Prostate gland (tissue), 2 donors: Measurements from ENCODE around the gene BCL7B. TPM values are rescaled to one million over a fixed set of nuclear protein-coding genes. Genes with fewer than 3 reads are reported as not detected.

ENCODE experiments used
- DNase-seq: peaks from one replicate; pipeline ENCODE4 v3.0.0-alpha.2; 2019; ENCODE audit warnings: low spot score
- H3K27ac ChIP-seq, 2 donors: fragments of 200-600 bp; sonication (generic); 2 replicates each; pipeline ENCODE4 v1.5.1; 2017 to 2019
- H3K27me3 ChIP-seq: fragments of 200-600 bp; sonication (generic); replicated peaks from 2 replicates; pipeline ENCODE4 v1.5.1; 2019; ENCODE audit not compliant: insufficient read depth
- H3K36me3 ChIP-seq, 2 donors: fragments of 200-600 bp; sonication (generic); 1 replicate in 1 of 2; 2 replicates in 1 of 2; pipeline versions ENCODE4 v1.5.1 to v1.8.1; 2017 to 2019
- H3K4me1 ChIP-seq: fragments of 200-600 bp; sonication (generic); replicated peaks from 2 replicates; pipeline ENCODE4 v1.5.1; 2019
- H3K4me3 ChIP-seq, 2 donors: fragments of 200-600 bp; sonication (generic); 2 replicates each; pipeline ENCODE4 v1.5.1; 2017 to 2019
- H3K9me3 ChIP-seq: fragments of 200-600 bp; sonication (generic); 2 replicates; pipeline ENCODE4 v1.5.1; 2017
- CTCF ChIP-seq, 4 experiments: fragments of 200-600 bp in 2 of 4; fragments of 450-650 bp in 2 of 4; sonication (generic) in 2 of 4; IDR thresholded peaks; 1 replicate in 3 of 4; 2 replicates in 1 of 4; pipeline ENCODE4 v1.5.1; 2016 to 2019; ENCODE audit warnings: antibody characterized with exemption in 4 of 4, mild to moderate bottlenecking in 2 of 4, moderate library complexity in 2 of 4
- POLR2A ChIP-seq: fragments of 450-650 bp; IDR thresholded peaks from one replicate; pipeline ENCODE4 v1.6.1; 2016; ENCODE audit warnings: antibody characterized with exemption, mild to moderate bottlenecking
- POLR2AphosphoS5 ChIP-seq: sonication (generic); formaldehyde crosslinking; IDR thresholded peaks from one replicate; pipeline ENCODE4 v1.6.1; 2017; ENCODE audit warnings: antibody characterized with exemption
- WGBS: methylation state at CpG from one replicate; pipeline ENCODE4 v1.1.5; 2018; 5-methylcytosine and 5-hydroxymethylcytosine counted together
- intact Hi-C: fragments of 100-400 bp; cut with DNase I; formaldehyde crosslinking; loops from one replicate; pipeline ENCODE4 v1.14.2; 2022
- total RNA-seq, 2 donors: library from RNA; depleted of rRNA; stranded (reverse); fragments of >200 nt; gene quantifications; one replicate each; pipeline ENCODE4 v1.1.0, GENCODE V29; 2016

The BCL7B gene
- total RNA-seq, 2 donors from 2014 or later = 78.7 to 105 TPM

- Histone ChIP-seq H3K9me3 (no peaks in the 10 kb centered on the region), H3K4me1 (peaks cover 9% of the 10 kb centered on the region), H3K36me3 (no peaks in the 10 kb centered on the region), H3K27ac (peak overlapping the region; percentile 86 to 93), H3K4me3 (peak overlapping the region; percentile 65 to 94), H3K27me3 (no peaks in the 10 kb centered on the region)
- intact Hi-C loops = loop anchor here (5.0 kb wide), 1 partner anchor 56 kb away; the partner anchor contains the start of gene TBL2
- under 1% methylated on average over 36 of the region's 36 CpGs for WGBS
- no peak for TF ChIP-seq POLR2A
- no peak for TF ChIP-seq CTCF (IDR thresholded peaks at IDR 0.05)
- no peak for TF ChIP-seq POLR2AphosphoS5
- DNase-seq = no peak
Measured at GRCh38 chr7:73520673-73521635, 36.5 kb downstream of the BCL7B start.

GRCh38 chr7:73519867-73520672, 37.4 kb downstream of the BCL7B start:
- no peaks in the 10 kb centered on the region for H3K36me3 ChIP-seq
- 69% methylated on average over 18 of the region's 18 CpGs for WGBS
- TF ChIP-seq POLR2AphosphoS5 (no peak), CTCF (IDR thresholded peaks at IDR 0.05) (no peak), POLR2A (no peak)
- H3K9me3 ChIP-seq = no peaks in the 10 kb centered on the region
- peak overlapping the region in 1 of 2 donors; percentile 93 for H3K27ac ChIP-seq
- H3K4me1 ChIP-seq = peaks cover 9% of the 10 kb centered on the region
- intact Hi-C loops = loop anchor here (5.0 kb wide), 1 partner anchor 57 kb away; the partner anchor contains the start of gene TBL2
- no peak for DNase-seq
- H3K4me3 ChIP-seq = peak overlapping the region in 1 of 2 donors; percentile 94
- H3K27me3 ChIP-seq = no peaks in the 10 kb centered on the region

GRCh38 chr7:73518470-73518869, 39.0 kb downstream of the BCL7B start:
- Histone ChIP-seq H3K4me1 (peaks cover 9% of the 10 kb centered on the region), H3K36me3 (no peaks in the 10 kb centered on the region), H3K27ac (peak overlapping the region in 1 of 2 donors; percentile 17), H3K4me3 (no peak overlapping the region), H3K9me3 (no peaks in the 10 kb centered on the region), H3K27me3 (no peaks in the 10 kb centered on the region)
- WGBS = 75% methylated on average over 5 of the region's 5 CpGs
- DNase-seq = no peak
- TF ChIP-seq POLR2AphosphoS5 = no peak
- TF ChIP-seq POLR2A = no peak
- TF ChIP-seq CTCF (IDR thresholded peaks at IDR 0.05) = no peak
- intact Hi-C loops = no loop called here

- H3K27me3 ChIP-seq = no peaks in the 10 kb centered on the region
- intact Hi-C loops = no loop called here
- WGBS = 86% methylated on average over 6 of the region's 6 CpGs
- TF ChIP-seq POLR2AphosphoS5 (no peak), CTCF (IDR thresholded peaks at IDR 0.05) (no peak), POLR2A (no peak)
- no peak overlapping the region for H3K27ac ChIP-seq
- no peak for DNase-seq
- peaks cover 9% of the 10 kb centered on the region for H3K4me1 ChIP-seq
- H3K9me3 ChIP-seq = no peaks in the 10 kb centered on the region
- no peak overlapping the region for H3K4me3 ChIP-seq
- H3K36me3 ChIP-seq = no peaks in the 10 kb centered on the region
Measured at GRCh38 chr7:73517241-73517995, 40.1 kb downstream of the BCL7B start.
